Measurements from ENCODE around the gene DIP2A.

DNA sequence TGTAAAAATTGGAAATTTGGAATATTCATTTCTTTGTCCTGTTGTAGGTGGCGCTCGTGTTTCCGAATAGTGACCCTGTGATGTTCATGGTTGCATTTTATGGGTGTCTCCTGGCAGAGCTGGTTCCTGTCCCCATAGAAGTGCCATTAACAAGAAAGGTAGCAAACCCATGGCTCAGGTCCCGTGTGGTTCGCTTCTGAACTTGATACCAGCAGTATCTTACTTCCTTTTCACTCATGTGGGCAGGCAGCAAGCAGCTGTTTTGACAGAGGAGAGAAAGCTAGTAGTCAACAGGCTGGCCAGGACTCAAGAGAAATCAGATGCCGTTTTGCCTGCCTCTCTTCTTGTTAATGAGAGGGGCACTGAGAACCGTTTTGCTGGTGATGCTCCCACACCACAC, 73.4 kb downstream of the DIP2A start:
- TF ChIP-seq, protein P1, sequence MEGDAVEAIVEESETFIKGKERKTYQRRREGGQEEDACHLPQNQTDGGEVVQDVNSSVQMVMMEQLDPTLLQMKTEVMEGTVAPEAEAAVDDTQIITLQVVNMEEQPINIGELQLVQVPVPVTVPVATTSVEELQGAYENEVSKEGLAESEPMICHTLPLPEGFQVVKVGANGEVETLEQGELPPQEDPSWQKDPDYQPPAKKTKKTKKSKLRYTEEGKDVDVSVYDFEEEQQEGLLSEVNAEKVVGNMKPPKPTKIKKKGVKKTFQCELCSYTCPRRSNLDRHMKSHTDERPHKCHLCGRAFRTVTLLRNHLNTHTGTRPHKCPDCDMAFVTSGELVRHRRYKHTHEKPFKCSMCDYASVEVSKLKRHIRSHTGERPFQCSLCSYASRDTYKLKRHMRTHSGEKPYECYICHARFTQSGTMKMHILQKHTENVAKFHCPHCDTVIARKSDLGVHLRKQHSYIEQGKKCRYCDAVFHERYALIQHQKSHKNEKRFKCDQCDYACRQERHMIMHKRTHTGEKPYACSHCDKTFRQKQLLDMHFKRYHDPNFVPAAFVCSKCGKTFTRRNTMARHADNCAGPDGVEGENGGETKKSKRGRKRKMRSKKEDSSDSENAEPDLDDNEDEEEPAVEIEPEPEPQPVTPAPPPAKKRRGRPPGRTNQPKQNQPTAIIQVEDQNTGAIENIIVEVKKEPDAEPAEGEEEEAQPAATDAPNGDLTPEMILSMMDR (conservative IDR thresholded peaks at IDR 0.05): no peak
- no peak for TF ChIP-seq ZFX (IDR thresholded peaks at IDR 0.05)

Measured in C4-2B (cell line).